ENCODE measurements around the gene MLLT3. TPM values are rescaled to one million over a fixed set of nuclear protein-coding genes. Genes with fewer than 3 reads are reported as not detected.

Gene MLLT3
- total and polyA plus RNA-seq, 2 experiments from 2014 or later = 13.7 to 39.2 TPM

DNA sequence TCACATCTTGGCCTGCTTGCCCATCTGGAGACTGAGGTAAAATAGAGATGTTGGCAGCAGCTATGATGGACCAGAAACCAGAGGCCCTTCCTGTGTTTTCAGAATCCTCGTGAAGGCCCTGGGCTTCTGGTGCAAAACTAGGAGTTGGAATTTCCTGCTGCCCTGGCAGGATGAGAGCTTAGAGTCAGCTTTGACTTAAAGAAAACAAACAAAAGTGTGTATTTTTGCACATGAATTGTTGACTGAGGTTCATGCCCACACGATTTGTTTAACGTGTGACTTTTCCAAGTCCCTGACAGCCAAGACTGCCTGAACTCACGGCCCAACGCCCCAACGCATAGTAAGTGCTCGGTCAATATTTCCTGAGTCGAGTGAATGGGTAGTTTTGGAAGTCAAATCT is 303.1 kb downstream of the MLLT3 start:
- no peak overlapping the region for H2AFZ ChIP-seq
- 69% methylated on average over 8 of the region's 8 CpGs for WGBS (ENCODE audit: low lambda C conversion rate, missing lambda C conversion rate)
- no peaks in the 10 kb centered on the region for H3K36me3 ChIP-seq (replicated peaks; ENCODE audit: insufficient read depth, low read depth)
- no peak for DNase-seq (ENCODE audit: low spot score)
- H3K4me1 ChIP-seq (ENCODE audit: insufficient read depth) = peaks cover 22% of the 10 kb centered on the region
- H3K9me2 ChIP-seq (replicated peaks; ENCODE audit: insufficient read depth) = no peaks in the 10 kb centered on the region
- peak overlapping the region; percentile 28 for H3K4me2 ChIP-seq
- no peaks in the 10 kb centered on the region for H3K9me3 ChIP-seq (ENCODE audit: low read depth)
- no peaks in the 10 kb centered on the region for H3K79me2 ChIP-seq
- no peak for TF ChIP-seq EZH2 (IDR thresholded peaks at IDR 0.05; ENCODE audit: borderline replicate concordance)
- no peak for TF ChIP-seq EZH2phosphoT487 (IDR thresholded peaks at IDR 0.05; ENCODE audit: low read depth, severe bottlenecking, unreplicated experiment)
- TF ChIP-seq, protein P1, sequence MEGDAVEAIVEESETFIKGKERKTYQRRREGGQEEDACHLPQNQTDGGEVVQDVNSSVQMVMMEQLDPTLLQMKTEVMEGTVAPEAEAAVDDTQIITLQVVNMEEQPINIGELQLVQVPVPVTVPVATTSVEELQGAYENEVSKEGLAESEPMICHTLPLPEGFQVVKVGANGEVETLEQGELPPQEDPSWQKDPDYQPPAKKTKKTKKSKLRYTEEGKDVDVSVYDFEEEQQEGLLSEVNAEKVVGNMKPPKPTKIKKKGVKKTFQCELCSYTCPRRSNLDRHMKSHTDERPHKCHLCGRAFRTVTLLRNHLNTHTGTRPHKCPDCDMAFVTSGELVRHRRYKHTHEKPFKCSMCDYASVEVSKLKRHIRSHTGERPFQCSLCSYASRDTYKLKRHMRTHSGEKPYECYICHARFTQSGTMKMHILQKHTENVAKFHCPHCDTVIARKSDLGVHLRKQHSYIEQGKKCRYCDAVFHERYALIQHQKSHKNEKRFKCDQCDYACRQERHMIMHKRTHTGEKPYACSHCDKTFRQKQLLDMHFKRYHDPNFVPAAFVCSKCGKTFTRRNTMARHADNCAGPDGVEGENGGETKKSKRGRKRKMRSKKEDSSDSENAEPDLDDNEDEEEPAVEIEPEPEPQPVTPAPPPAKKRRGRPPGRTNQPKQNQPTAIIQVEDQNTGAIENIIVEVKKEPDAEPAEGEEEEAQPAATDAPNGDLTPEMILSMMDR (IDR thresholded peaks at IDR 0.05; ENCODE audit: poor library complexity) = no peak
- no peaks in the 10 kb centered on the region for H4K20me1 ChIP-seq (ENCODE audit: insufficient read depth, poor library complexity, severe bottlenecking)
- peak overlapping the region; percentile 53 for H3K27ac ChIP-seq
- H3K27me3 ChIP-seq = no peaks in the 10 kb centered on the region
- H3K4me3 ChIP-seq = no peak overlapping the region

DNA sequence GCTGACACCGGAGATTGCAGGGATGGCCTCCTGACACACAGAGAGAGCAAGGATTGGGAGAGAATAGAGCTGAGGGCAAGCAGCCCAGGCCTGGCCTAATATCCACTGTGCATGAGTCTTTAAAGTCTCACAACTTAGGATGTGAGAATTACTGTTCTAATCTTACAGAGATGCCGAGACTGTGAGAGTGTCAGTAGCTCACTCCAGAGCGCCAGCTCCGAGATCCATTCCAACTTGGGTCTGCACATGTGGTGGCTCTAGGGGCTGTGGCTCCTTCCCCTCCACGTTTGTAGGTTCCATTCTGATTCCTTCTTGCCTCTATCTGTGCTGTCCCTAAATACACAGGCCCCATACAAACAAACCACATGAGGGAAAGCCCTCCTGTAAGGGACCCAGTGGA is 304.6 kb downstream of the MLLT3 start:
- no peak for DNase-seq (ENCODE audit: low spot score)
- H3K79me2 ChIP-seq = no peaks in the 10 kb centered on the region
- 92% methylated on average over 5 of the region's 5 CpGs for WGBS (ENCODE audit: low lambda C conversion rate, missing lambda C conversion rate)
- H3K4me3 ChIP-seq = no peak overlapping the region
- H3K4me1 ChIP-seq (ENCODE audit: insufficient read depth) = peaks cover 22% of the 10 kb centered on the region
- TF ChIP-seq EZH2 (IDR thresholded peaks at IDR 0.05; ENCODE audit: borderline replicate concordance) = no peak
- no peaks in the 10 kb centered on the region for H3K36me3 ChIP-seq (replicated peaks; ENCODE audit: insufficient read depth, low read depth)
- H4K20me1 ChIP-seq (ENCODE audit: insufficient read depth, poor library complexity, severe bottlenecking) = no peaks in the 10 kb centered on the region
- no peaks in the 10 kb centered on the region for H3K9me3 ChIP-seq (ENCODE audit: low read depth)
- H3K4me2 ChIP-seq = no peak overlapping the region
- no peaks in the 10 kb centered on the region for H3K27me3 ChIP-seq
- no peak overlapping the region for H3K27ac ChIP-seq
- no peak overlapping the region for H2AFZ ChIP-seq
- H3K9me2 ChIP-seq (replicated peaks; ENCODE audit: insufficient read depth) = no peaks in the 10 kb centered on the region

DNA sequence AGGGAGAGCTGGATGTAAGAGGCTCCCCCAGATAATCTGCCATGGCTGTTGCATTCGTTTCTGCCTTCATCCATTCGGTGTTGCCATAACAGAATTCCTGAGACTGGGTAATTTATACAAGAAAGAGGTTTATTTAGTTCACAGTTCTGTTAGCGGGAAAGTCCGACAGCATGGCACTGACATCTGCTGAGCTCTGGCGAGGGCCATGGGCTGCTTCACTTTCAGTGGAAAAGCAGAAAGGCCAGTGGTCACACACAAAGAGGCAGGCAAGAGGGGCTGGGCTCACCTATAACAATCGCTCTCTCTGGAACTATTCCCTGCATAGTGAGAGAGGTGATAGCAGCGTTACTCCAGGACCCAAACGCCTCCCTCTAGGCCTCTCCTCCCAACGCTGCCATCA is 305.9 kb downstream of the MLLT3 start:
- H3K36me3 ChIP-seq (replicated peaks; ENCODE audit: insufficient read depth, low read depth) = no peaks in the 10 kb centered on the region

DNA sequence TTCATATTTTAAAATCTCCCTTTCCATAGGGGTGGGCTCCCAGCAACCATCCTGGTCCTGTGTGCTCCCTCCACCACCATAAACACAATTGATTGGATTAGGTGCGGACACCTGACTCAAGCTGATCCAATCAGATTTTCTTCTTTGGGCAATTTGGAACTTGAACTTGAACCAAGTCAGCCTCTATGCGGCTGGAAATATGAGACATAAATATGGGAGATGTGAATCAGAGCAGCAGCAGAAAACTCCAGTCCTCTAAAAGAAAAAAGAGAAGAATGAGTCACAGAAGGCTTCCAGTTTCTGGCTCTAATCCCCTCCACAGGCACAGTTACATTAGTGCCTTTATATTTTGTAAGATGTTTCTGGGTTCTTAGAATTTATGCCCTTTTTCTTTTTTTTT is 306.6 kb downstream of the MLLT3 start:
- Histone ChIP-seq H2AFZ (no peak overlapping the region), H4K20me1 (ENCODE audit: insufficient read depth, poor library complexity, severe bottlenecking) (no peaks in the 10 kb centered on the region), H3K79me2 (no peaks in the 10 kb centered on the region), H3K4me3 (no peak overlapping the region), H3K9me2 (replicated peaks; ENCODE audit: insufficient read depth) (no peaks in the 10 kb centered on the region), H3K36me3 (replicated peaks; ENCODE audit: insufficient read depth, low read depth) (no peaks in the 10 kb centered on the region), H3K9me3 (ENCODE audit: low read depth) (no peaks in the 10 kb centered on the region), H3K4me2 (no peak overlapping the region), H3K27ac (no peak overlapping the region), H3K4me1 (ENCODE audit: insufficient read depth) (peaks cover 18% of the 10 kb centered on the region), H3K27me3 (no peaks in the 10 kb centered on the region)
- DNase-seq (ENCODE audit: low spot score) = peak; percentile 31
- TF ChIP-seq EZH2 (IDR thresholded peaks at IDR 0.05; ENCODE audit: borderline replicate concordance) (no peak), EZH2phosphoT487 (IDR thresholded peaks at IDR 0.05; ENCODE audit: low read depth, severe bottlenecking, unreplicated experiment) (no peak)
- TF ChIP-seq, protein P1 (IDR thresholded peaks at IDR 0.05; ENCODE audit: poor library complexity) = no peak
- 82% methylated on average over 2 of the region's 2 CpGs for WGBS (ENCODE audit: low lambda C conversion rate, missing lambda C conversion rate)

More for the DNA sequence above, 305.9 kb downstream of the MLLT3 start:
- no peak for DNase-seq (ENCODE audit: low spot score)
- no peaks in the 10 kb centered on the region for H3K27me3 ChIP-seq
- WGBS (ENCODE audit: low lambda C conversion rate, missing lambda C conversion rate) = 84% methylated on average over 9 of the region's 9 CpGs
- H3K9me2 ChIP-seq (replicated peaks; ENCODE audit: insufficient read depth) = no peaks in the 10 kb centered on the region
- H3K79me2 ChIP-seq = no peaks in the 10 kb centered on the region
- H3K4me1 ChIP-seq (ENCODE audit: insufficient read depth) = peaks cover 22% of the 10 kb centered on the region
- H3K27ac ChIP-seq = no peak overlapping the region
- no peaks in the 10 kb centered on the region for H4K20me1 ChIP-seq (ENCODE audit: insufficient read depth, poor library complexity, severe bottlenecking)
- H3K4me2 ChIP-seq = no peak overlapping the region
- H3K9me3 ChIP-seq (ENCODE audit: low read depth) = no peaks in the 10 kb centered on the region
- no peak overlapping the region for H3K4me3 ChIP-seq
- no peak overlapping the region for H2AFZ ChIP-seq
- no peak for TF ChIP-seq EZH2phosphoT487 (IDR thresholded peaks at IDR 0.05; ENCODE audit: low read depth, severe bottlenecking, unreplicated experiment)
- TF ChIP-seq, protein P1 (IDR thresholded peaks at IDR 0.05; ENCODE audit: poor library complexity) = no peak
